Omental fat pad (tissue), 4 donors: ENCODE measurements around the gene SERP2. TPM values are rescaled to one million over a fixed set of nuclear protein-coding genes. Genes with fewer than 3 reads are reported as not detected.

ENCODE experiments used
- ATAC-seq: fragments of 150-250 bp; one replicate; pipeline ENCODE4 v1.9.1; 2016; ENCODE audit warnings: mild to moderate bottlenecking, moderate library complexity; ENCODE audit not compliant: low FRiP score
- DNase-seq: peaks from one replicate; pipeline ENCODE4 v3.0.0-alpha.2; 2019; ENCODE audit warnings: low spot score
- CTCF ChIP-seq, 3 donors: fragments of 450-650 bp; IDR thresholded peaks; one replicate each; pipeline ENCODE4 v1.5.1; 2016 to 2017; ENCODE audit warnings: antibody characterized with exemption in 3 of 3, mild to moderate bottlenecking in 3 of 3, moderate library complexity in 2 of 3
- total RNA-seq, 4 donors: library from RNA; depleted of rRNA; stranded (reverse); fragments of >200 nt; gene quantifications; one replicate each; pipeline ENCODE4 v1.1.0, GENCODE V29; 2016

The SERP2 gene
- total RNA-seq, 4 donors from 2014 or later: 2.0 to 4.9 (median 3.9) TPM

DNA sequence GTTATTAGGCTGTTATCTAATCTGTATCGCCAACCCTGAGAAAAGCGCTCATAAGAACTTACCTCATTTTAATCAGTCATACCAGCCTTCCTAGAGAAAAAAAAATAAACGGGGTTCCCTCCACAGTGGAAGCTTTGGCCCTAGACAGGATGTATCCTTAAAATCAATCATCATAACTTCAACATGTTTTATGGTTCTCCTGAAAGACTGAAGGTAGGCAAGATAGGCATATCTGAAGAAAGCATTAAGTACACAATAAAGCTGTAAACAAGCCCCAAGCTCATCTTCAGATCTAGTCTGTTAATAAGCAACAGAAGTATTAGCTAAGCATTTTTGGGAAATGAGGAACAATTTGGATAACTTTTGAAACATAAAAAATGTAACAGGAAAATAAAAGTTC is 18.7 kb upstream of the SERP2 start:
- TF ChIP-seq CTCF (IDR thresholded peaks at IDR 0.05): no peak
- no peak for ATAC-seq
- DNase-seq: no peak

DNA sequence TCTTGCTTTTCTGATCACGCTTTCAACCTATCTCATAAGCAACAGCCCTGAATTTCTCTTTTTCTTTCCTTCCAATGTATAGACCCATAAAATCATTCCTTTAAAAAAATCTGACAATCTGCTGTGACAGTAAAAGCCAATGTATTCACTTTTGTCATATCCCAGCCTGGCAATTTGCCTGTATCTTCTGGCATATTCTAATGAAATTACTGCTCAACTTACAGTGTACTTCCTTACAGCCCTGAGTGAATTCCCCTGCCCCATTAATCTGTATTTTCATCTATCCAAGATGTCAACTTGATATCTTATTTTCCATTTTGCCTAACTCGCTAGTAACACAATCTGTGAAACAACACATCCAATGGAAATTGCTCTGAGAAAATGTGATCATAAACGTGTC is 18.0 kb upstream of the SERP2 start:
- ATAC-seq: no peak
- no peak for TF ChIP-seq CTCF (IDR thresholded peaks at IDR 0.05)
- no peak for DNase-seq

DNA sequence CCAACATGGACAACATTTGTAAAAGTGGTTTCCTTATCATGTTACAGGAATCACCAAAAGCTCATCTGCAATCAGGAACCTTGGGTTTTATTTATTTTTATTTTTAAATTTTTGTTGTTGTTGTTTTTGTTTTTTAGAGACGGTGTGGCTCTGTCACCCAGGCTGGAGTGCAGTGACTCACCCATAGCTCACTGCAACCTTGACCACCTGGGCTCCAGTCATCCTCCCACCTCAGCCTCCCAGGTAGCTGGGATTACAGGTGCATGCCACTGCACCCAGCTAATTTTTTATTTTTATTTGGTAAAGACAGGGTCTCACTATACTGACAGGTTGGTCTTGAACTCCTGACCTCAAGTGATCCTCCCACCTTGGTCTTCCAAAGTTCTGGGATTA is 13.6 kb upstream of the SERP2 start:
- DNase-seq: no peak
- TF ChIP-seq CTCF (IDR thresholded peaks at IDR 0.05): no peak
- ATAC-seq: no peak

DNA sequence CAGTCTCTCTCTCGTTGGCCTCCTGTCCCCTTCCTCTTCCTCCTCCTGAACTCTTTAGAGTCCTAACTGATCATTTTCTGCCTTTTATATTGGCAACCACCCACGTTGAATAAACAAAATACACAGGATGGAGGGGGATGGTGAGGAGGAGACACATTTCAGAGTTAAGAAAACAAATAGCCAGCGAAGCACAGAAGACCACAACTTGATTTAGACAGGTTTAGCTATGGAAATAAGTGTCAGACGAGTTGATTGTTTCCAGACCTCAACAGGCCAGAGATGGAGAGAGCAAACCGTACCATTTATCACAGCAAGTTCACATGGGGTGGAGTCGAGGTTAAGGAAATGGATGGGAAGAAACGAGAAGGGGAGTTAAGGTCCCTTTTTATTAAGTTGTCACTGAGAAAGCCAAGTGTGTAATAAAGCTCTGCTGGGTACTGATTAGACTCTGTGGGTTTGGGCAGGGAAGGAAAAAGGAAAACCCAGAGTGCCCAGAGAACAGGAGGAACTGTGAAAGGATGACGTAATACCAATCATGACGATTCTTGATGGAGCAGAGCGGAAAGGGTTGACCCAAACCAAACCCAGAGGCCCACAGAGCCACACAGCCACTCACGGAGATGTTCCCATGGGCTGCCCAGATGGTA is 11.1 kb upstream of the SERP2 start:
- ATAC-seq (no peak), DNase-seq (no peak)
- no peak for TF ChIP-seq CTCF (IDR thresholded peaks at IDR 0.05)

DNA sequence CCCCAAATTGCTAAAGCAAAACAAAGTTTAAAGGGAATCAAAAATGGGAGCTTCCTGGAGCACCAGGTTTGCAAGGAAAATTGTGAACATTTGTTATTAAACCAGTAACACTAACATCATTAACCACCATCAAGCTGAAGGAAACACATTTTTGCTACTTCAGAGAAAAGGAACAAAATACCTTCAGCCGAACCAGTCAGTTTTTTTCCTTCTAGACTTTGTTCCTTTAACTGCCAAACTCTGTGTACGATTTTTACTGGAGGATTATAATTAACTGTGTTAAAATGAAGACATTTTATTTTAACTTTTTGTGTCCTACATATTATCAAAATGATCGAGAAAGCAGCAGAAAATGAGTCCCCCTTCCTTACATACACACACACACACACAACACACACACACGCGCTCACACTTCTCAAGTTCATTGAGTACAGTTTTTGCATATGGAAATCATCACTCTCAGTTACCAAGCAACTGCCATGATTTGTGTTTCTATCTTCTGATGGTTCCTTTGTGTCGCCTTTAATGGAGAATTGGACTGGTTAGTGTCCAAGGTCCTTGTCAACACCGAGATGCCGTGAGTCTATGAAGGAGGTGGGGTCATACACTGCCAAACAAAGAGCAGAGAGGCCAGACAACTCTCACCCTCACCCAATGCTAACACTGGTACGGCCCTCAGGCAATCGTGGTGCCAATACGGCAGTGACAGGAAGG is 9.8 kb upstream of the SERP2 start:
- no peak for TF ChIP-seq CTCF (IDR thresholded peaks at IDR 0.05)
- ATAC-seq: no peak
- DNase-seq: no peak

GRCh38 chr13:44364345-44365000 is 9.2 kb upstream of the SERP2 start:
- ATAC-seq: no peak
- DNase-seq: no peak
- no peak for TF ChIP-seq CTCF (IDR thresholded peaks at IDR 0.05)
